ENCODE measurements around the gene PTPRK. TPM values are rescaled to one million over a fixed set of nuclear protein-coding genes. Genes with fewer than 3 reads are reported as not detected.

The PTPRK gene
- polyA plus RNA-seq, 1 experiment = 37.8 TPM

- TF ChIP-seq CTCF (IDR thresholded peaks at IDR 0.05; ENCODE audit: low read depth, low read length) = no peak
- no peak overlapping the region for H3K4me3 ChIP-seq (ENCODE audit: low read depth, low read length)
- ChIA-PET POLR2A (interaction anchor here (0.6 kb wide), 1 partner anchor 85 kb away, joined by 4 read pairs; no protein-coding TSS in a partner anchor), CTCF (interaction anchor here (0.8 to 1.3 kb wide), 2 partner anchors 152 to 512 kb away, joined by 3 read pairs; partner anchors contain the start of gene PTPRK)
- no peak for DNase-seq (ENCODE audit: low read depth, low spot score)
- H3K9me3 ChIP-seq (ENCODE audit: control insufficient read depth, insufficient read depth, low read length) = no peaks in the 10 kb centered on the region
- no peaks in the 10 kb centered on the region for H3K27me3 ChIP-seq (ENCODE audit: control insufficient read depth, insufficient read depth, low read length)
- H3K27ac ChIP-seq (ENCODE audit: low read depth, low read length) = no peak overlapping the region
Measured at GRCh38 chr6:128007658-128008057, 512.7 kb downstream of the PTPRK start.

- H3K27me3 ChIP-seq (ENCODE audit: control insufficient read depth, insufficient read depth, low read length) = no peaks in the 10 kb centered on the region
- DNase-seq (ENCODE audit: low read depth, low spot score) = no peak
Measured at GRCh38 chr6:128005009-128005408, 515.4 kb downstream of the PTPRK start.

GRCh38 chr6:128000363-128000762 is 520.0 kb downstream of the PTPRK start:
- no peak for TF ChIP-seq CTCF (IDR thresholded peaks at IDR 0.05; ENCODE audit: low read depth, low read length)
- Histone ChIP-seq H3K9me3 (ENCODE audit: control insufficient read depth, insufficient read depth, low read length) (no peaks in the 10 kb centered on the region), H3K27ac (ENCODE audit: low read depth, low read length) (no peak overlapping the region), H3K4me3 (ENCODE audit: low read depth, low read length) (no peak overlapping the region), H3K27me3 (ENCODE audit: control insufficient read depth, insufficient read depth, low read length) (no peaks in the 10 kb centered on the region)
- CTCF ChIA-PET = no interaction called here
- DNase-seq (ENCODE audit: low read depth, low spot score) = no peak
- POLR2A ChIA-PET = no interaction called here

More at GRCh38 chr6:128005009-128005408, 515.4 kb downstream of the PTPRK start:
- CTCF ChIA-PET = no interaction called here
- POLR2A ChIA-PET = no interaction called here
- no peak overlapping the region for H3K27ac ChIP-seq (ENCODE audit: low read depth, low read length)
- TF ChIP-seq CTCF (IDR thresholded peaks at IDR 0.05; ENCODE audit: low read depth, low read length) = no peak
- H3K9me3 ChIP-seq (ENCODE audit: control insufficient read depth, insufficient read depth, low read length) = no peaks in the 10 kb centered on the region
- H3K4me3 ChIP-seq (ENCODE audit: low read depth, low read length) = no peak overlapping the region

- TF ChIP-seq CTCF (IDR thresholded peaks at IDR 0.05; ENCODE audit: low read depth, low read length) = no peak
- no peak overlapping the region for H3K4me3 ChIP-seq (ENCODE audit: low read depth, low read length)
- CTCF ChIA-PET = no interaction called here
- no peak overlapping the region for H3K27ac ChIP-seq (ENCODE audit: low read depth, low read length)
- no peaks in the 10 kb centered on the region for H3K9me3 ChIP-seq (ENCODE audit: control insufficient read depth, insufficient read depth, low read length)
- no peaks in the 10 kb centered on the region for H3K27me3 ChIP-seq (ENCODE audit: control insufficient read depth, insufficient read depth, low read length)
- no peak for DNase-seq (ENCODE audit: low read depth, low spot score)
- POLR2A ChIA-PET = no interaction called here
Measured at GRCh38 chr6:127998985-127999384, 521.4 kb downstream of the PTPRK start.

- Histone ChIP-seq H3K9me3 (ENCODE audit: control insufficient read depth, insufficient read depth, low read length) (no peaks in the 10 kb centered on the region), H3K27me3 (ENCODE audit: control insufficient read depth, insufficient read depth, low read length) (no peaks in the 10 kb centered on the region), H3K27ac (ENCODE audit: low read depth, low read length) (no peak overlapping the region), H3K4me3 (ENCODE audit: low read depth, low read length) (no peak overlapping the region)
- no peak for DNase-seq (ENCODE audit: low read depth, low spot score)
- TF ChIP-seq CTCF (IDR thresholded peaks at IDR 0.05; ENCODE audit: low read depth, low read length) = no peak
- CTCF ChIA-PET = no interaction called here
- POLR2A ChIA-PET = no interaction called here
Measured at GRCh38 chr6:127997496-127998164, 522.8 kb downstream of the PTPRK start.
